ENCODE results near the gene IFT52. TPM values are rescaled to one million over a fixed set of nuclear protein-coding genes. Genes with fewer than 3 reads are reported as not detected.
A peak's percentile ranks its signal among the peaks of the same experiment; 100 is the strongest.
"Not testable (repeated sequence)": the region's sequence is repeated elsewhere in the genome, so short reads cannot be mapped to it uniquely, and the experiment has no call there.

The IFT52 gene
- total RNA-seq, 2 donors from 2014 or later, result 12.6 to 19.2 TPM

DNA sequence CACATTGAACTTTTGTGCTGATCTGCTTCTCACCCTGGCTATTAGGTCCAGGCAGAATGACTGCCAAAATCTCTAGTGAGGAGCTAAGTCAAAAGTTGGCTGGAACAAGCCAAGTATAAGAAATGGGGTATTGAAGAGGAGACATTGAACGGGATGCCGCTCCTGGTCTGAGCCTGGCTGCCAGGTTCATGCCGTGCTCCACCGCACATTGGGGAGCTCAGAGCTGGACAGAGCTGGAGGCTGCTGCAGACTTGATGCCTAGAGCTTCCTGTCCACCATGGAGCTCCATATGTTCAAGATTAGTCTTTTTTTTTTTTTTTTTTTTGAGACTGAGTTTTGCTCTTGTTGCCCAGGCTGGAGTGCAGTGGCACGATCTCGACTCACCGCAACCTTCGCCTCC lies 4.1 kb upstream of the IFT52 start:
- TF ChIP-seq, protein P1, sequence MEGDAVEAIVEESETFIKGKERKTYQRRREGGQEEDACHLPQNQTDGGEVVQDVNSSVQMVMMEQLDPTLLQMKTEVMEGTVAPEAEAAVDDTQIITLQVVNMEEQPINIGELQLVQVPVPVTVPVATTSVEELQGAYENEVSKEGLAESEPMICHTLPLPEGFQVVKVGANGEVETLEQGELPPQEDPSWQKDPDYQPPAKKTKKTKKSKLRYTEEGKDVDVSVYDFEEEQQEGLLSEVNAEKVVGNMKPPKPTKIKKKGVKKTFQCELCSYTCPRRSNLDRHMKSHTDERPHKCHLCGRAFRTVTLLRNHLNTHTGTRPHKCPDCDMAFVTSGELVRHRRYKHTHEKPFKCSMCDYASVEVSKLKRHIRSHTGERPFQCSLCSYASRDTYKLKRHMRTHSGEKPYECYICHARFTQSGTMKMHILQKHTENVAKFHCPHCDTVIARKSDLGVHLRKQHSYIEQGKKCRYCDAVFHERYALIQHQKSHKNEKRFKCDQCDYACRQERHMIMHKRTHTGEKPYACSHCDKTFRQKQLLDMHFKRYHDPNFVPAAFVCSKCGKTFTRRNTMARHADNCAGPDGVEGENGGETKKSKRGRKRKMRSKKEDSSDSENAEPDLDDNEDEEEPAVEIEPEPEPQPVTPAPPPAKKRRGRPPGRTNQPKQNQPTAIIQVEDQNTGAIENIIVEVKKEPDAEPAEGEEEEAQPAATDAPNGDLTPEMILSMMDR (IDR thresholded peaks at IDR 0.05), result no peak
- intact Hi-C loops (cut with DNase I), result no loop called here

GRCh38 chr20:43588526-43588925 lies 2.2 kb upstream of the IFT52 start:
- H3K9me3 ChIP-seq; H3K9ac ChIP-seq (ENCODE audit: low read depth in 2 of 2, low read length in 2 of 2); H3K27me3 ChIP-seq; intact Hi-C loops (cut with DNase I); H3K27ac ChIP-seq; H3K36me3 ChIP-seq; H3K4me3 ChIP-seq; H3K4me1 ChIP-seq; DNase-seq: not testable (repeated sequence)

More for the DNA sequence above, 4.1 kb upstream of the IFT52 start:
- H3K36me3 ChIP-seq, result no peaks in the 10 kb centered on the region
- H3K27ac ChIP-seq, result no peak overlapping the region
- no peaks in the 10 kb centered on the region for H3K27me3 ChIP-seq
- no peak overlapping the region for H3K4me3 ChIP-seq
- no peak for DNase-seq
- no peak overlapping the region for H3K9ac ChIP-seq (ENCODE audit: low read depth in 2 of 2, low read length in 2 of 2)
- peaks cover 2% of the 10 kb centered on the region for H3K4me1 ChIP-seq
- no peaks in the 10 kb centered on the region for H3K9me3 ChIP-seq

DNA sequence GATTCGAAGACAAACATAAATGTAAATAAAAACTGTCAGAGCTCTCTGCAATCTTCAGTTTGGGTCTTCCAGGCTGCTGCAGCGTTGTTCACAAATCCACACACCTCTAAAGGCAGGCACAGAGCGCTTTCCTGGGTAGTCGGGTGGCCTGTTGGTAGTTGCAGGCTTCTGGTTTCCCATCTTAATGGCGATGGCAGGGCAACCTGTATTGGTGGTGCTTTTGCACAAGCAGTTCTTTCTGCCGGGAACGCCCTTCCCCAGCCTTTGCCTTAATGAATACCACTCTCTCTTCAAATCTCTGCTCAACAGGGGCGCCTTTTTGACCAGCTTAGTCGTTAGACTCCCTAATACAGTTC lies 723 bp upstream of the IFT52 start:
- TF ChIP-seq, protein P1 (IDR thresholded peaks at IDR 0.05), result no peak
- Histone ChIP-seq H3K36me3 (no peaks in the 10 kb centered on the region), H3K27me3 (no peaks in the 10 kb centered on the region), H3K9ac (ENCODE audit: low read depth in 2 of 2, low read length in 2 of 2) (peak overlapping the region; percentile 72 to 81), H3K27ac (peak overlapping the region; percentile 65), H3K4me3 (peak overlapping the region; percentile 95), H3K4me1 (peaks cover 3% of the 10 kb centered on the region), H3K9me3 (no peaks in the 10 kb centered on the region)
- DNase-seq, result peak; percentile 25
- intact Hi-C loops (cut with DNase I), result no loop called here

- H3K9me3 ChIP-seq; H3K27me3 ChIP-seq; DNase-seq; H3K27ac ChIP-seq; H3K36me3 ChIP-seq; H3K4me1 ChIP-seq; H3K4me3 ChIP-seq; H3K9ac ChIP-seq (ENCODE audit: low read depth in 2 of 2, low read length in 2 of 2); intact Hi-C loops (cut with DNase I): not testable (repeated sequence)
These were observed 11.2 kb downstream of the IFT52 start for GRCh38 chr20:43601960-43602359.

- Histone ChIP-seq H3K36me3 (peaks cover 8% of the 10 kb centered on the region), H3K27me3 (no peaks in the 10 kb centered on the region), H3K27ac (no peak overlapping the region), H3K9me3 (no peaks in the 10 kb centered on the region), H3K4me3 (no peak overlapping the region), H3K9ac (ENCODE audit: low read depth in 2 of 2, low read length in 2 of 2) (no peak overlapping the region), H3K4me1 (no peaks in the 10 kb centered on the region)
- TF ChIP-seq, protein P1 (IDR thresholded peaks at IDR 0.05), result no peak
- DNase-seq, result no peak
- intact Hi-C loops (cut with DNase I), result no loop called here
These were observed 12.4 kb downstream of the IFT52 start for GRCh38 chr20:43603124-43603523.

DNA sequence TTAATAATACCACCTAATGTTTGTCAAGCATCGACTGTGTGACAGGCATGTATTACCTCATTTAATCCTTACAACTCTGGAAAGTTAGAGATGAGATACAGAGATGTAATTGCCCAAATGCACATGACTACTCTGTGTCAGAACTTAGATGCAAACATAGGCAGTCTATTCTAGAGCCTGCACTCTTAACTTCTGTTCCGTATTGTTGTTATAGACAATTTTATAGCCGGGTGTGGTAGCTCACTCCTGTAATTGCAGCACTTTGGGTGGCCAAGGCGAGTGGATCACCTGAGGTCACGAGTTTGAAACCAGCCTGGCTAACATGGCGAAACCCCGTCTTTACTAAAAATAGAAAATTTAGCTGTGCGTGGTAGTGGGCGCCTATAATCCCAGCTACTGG lies 15.0 kb downstream of the IFT52 start:
- DNase-seq, result no peak
- intact Hi-C loops (cut with DNase I), result no loop called here

GRCh38 chr20:43607278-43607677 lies 16.5 kb downstream of the IFT52 start:
- DNase-seq; H3K27me3 ChIP-seq; H3K36me3 ChIP-seq; intact Hi-C loops (cut with DNase I); H3K4me3 ChIP-seq; H3K27ac ChIP-seq; H3K9ac ChIP-seq (ENCODE audit: low read depth in 2 of 2, low read length in 2 of 2); H3K9me3 ChIP-seq; H3K4me1 ChIP-seq: not testable (repeated sequence)

More for the DNA sequence above, 15.0 kb downstream of the IFT52 start:
- TF ChIP-seq, protein P1 (IDR thresholded peaks at IDR 0.05), result no peak
- Histone ChIP-seq H3K27me3 (no peaks in the 10 kb centered on the region), H3K9ac (ENCODE audit: low read depth in 2 of 2, low read length in 2 of 2) (no peak overlapping the region), H3K36me3 (peaks cover 8% of the 10 kb centered on the region), H3K27ac (no peak overlapping the region), H3K9me3 (no peaks in the 10 kb centered on the region), H3K4me1 (no peaks in the 10 kb centered on the region), H3K4me3 (no peak overlapping the region)

Data from colonic mucosa (tissue), 4 donors.